GM21367 (cell line): Measurements from ENCODE around the gene CHAT.

Experiments
- ATAC-seq: cut with Tn5 transposase; IDR thresholded peaks from one replicate; pipeline ENCODE4 v1.9.1; 2021; ENCODE audit not compliant: unreplicated experiment

CHAT gene

DNA sequence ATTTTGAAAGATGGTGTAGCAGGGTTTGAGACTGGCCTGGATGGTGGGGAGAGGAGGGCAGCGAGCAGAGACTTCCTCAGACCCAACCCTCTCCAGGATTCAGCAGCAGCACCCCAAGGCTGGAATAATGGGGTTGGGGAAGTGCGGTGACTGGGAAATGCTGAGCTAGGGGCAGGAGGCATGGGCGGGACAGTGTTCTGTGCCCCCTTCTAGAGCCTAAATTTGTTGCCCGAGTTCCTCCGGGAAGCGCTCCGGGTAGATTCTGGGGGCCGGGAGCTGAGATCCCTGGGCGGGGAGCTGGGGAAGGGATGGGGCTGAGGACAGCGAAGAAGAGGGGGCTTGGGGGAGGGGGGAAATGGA is at the start of gene CHAT:
CHAT (plus strand) TSS at position 156 of the 360 bp plus-strand sequence; CDS start at position 309, 153 bp downstream.
- no peak for ATAC-seq

- ATAC-seq = no peak
These were observed 49.3 kb upstream of the CHAT start for GRCh38 chr10:49564461-49565009.

DNA sequence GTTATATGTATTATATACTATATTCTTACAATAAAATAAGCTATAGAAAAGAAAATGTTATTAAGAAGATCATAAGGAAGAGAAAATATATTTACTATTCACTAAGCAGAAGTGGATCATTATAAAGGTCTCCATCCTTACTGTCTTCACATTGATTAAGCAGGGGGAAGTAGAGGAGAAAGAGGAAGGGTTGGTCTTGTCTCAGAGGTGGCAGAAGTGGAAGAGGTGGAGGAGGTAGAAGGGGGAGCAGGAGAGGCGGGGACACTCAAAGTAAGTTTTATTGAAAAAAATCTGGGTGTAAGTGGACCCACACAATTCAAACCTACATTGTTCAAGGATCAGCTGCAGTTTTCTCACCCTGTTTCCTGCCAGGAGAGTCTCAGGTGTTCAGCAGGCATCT is 46.0 kb upstream of the CHAT start:
- peak; percentile 9 for ATAC-seq

- ATAC-seq = peak; percentile 75
These were observed 45.6 kb upstream of the CHAT start for GRCh38 chr10:49568235-49568634.

- no peak for ATAC-seq
These were observed 44.7 kb upstream of the CHAT start for GRCh38 chr10:49569031-49569631.

DNA sequence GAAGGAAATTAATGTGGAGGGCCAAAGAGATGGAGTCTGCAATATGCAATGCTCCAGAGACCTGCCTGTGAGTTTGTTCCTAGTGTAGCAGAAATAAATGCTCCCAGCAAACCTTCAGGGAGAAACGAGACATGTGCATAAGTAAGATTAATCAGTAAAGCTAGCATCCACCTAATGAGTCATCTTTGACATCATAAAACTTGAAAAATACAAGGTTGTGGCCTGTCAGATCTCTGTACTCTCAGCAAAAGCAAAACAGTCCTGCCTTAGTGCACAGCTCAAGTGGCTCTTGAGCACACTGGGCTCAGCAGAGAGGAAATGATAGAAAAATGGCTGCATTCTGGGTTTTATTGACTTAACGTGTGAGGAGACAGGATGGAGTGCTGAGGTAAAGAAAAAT is 42.4 kb upstream of the CHAT start:
- no peak for ATAC-seq

GRCh38 chr10:49572594-49573114 is 41.2 kb upstream of the CHAT start:
- no peak for ATAC-seq

DNA sequence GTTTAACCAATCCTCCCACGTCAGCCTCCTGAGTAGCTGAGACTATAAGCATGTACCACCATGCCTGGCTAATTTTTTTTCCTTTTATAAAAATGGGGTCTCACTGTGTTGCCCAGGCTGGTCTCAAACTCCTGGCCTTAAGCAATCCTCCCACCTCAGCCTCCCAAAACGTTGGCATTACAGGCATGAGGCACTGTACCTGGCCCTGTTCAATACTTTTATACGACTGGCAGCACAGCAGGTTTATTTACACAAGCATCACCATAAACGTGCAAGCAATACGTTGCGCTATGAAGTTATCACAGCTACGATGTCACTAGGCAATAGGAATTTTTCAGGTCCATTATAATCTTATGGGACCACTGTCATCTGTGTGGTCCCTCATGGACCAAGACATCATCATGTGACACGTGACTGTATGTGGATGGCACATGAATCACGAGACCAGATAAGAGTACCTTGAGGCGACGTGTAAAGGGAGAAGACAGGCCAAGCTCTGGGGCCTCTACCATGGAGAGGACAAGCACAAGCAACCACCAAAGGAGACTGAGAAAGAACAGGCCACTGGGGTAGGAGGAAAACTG is 38.3 kb upstream of the CHAT start:
- ATAC-seq = no peak

GRCh38 chr10:49577182-49577925 is 36.5 kb upstream of the CHAT start:
- ATAC-seq = no peak

GRCh38 chr10:49578392-49578791 is 35.4 kb upstream of the CHAT start:
- no peak for ATAC-seq

- ATAC-seq = no peak
These were observed 34.2 kb upstream of the CHAT start for GRCh38 chr10:49579621-49580020.

DNA sequence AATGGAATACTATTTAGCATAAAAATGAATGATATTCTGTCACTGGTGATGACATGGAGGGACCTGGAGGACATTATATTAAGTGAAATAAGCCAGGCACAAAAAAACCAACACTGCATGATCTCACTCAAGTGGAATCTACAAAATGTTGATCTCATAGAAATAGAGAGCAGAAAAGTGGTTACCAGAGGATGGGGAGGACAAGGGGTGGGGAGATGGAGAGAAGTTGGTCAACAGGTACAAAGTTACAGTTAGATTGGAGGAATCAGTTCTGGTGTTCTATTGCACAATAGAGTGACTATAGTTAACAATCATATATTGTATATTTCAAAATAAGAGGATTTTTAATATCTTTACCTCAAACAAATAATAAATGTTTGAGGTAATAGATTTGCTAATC is 28.4 kb upstream of the CHAT start:
- ATAC-seq = no peak

GRCh38 chr10:49587981-49588380 is 25.9 kb upstream of the CHAT start:
- no peak for ATAC-seq

GRCh38 chr10:49592726-49593563 is 20.9 kb upstream of the CHAT start:
- peak; percentile 61 for ATAC-seq

DNA sequence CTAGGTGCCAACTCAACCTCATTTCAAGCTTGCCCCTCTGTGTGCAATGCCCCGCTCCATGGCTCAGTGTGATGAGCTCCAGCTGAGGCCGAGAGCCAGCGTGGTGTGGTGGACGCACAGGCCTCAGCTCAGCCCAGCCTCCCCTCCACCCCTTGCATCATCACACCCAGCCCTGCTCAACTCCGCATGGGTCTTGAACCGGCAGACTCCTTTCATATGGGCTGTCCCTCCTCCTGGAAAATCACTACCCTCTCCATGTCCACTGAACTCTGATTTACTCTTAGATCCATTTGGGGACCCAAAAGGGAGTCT is 20.3 kb upstream of the CHAT start:
- ATAC-seq = no peak

DNA sequence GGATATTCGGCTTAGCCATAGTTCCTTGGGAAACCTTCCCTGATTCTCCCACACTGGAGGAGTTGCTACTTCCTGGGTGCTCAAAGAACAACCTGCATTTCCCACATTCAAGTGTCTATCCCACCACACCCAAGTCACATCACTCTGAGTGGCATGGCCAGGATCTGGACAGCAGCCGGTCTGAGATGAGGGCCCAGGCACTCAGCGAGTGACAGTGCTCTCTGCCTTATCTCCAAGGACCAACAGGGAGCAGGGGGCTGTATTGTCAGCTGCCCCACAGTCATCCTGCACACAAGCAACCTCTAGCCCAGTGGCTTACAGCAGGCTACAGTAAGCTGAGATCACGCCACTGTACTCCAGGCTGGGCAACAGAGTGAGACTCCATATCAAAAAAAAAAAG is 19.8 kb upstream of the CHAT start:
- no peak for ATAC-seq

DNA sequence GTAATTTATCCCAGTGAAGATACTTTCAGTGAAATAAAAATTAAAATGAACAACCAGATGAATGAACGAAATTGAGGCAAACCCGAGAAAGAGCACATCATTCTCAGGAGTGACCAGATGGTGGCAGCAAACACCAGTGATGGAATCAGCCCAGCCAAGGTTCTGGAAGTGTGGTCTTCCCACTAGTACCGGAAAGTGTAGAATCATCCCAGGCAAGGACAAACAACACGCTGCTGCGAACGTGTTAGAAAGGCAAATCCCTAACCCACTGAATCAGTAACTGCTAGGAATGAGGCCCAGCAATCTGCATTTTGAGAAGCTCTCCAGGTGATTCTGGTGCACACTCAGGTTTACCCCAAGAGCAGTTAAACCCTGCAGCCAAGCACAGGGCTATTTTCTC is 19.2 kb upstream of the CHAT start:
- no peak for ATAC-seq

DNA sequence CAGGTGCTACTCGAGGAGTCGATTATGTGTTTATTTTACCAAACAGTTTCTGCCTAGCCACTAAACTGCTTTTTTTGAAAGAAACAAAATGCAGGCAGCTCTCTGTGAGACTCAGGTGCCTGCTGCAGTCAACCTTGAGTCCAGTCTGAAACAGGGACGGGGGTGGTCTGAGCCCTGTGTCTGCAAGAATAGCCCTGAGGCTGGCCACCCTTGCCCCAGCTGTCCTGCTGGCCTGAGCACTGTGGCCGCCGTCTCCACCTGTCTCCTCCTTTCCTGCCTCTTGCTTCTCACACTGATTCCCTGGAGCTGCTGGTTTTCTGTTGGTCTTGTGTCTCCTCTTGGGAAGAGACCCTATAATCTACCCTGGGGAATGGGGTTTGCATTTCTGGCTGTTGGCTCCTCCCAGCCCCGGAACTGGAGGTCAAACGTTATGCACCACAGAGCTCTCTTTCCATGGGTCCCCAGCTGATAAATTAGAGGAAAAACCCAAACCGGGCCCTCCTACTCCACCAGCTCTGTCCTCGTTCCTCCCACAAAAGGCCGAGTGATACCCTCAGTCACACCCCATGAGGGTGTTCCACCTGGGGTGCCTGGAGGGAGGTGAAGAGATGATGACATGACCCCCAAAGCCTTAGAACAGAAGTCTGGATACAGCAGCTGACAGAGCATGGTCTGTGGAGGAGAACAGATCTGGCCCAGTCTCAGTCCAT is 18.7 kb upstream of the CHAT start:
- no peak for ATAC-seq

DNA sequence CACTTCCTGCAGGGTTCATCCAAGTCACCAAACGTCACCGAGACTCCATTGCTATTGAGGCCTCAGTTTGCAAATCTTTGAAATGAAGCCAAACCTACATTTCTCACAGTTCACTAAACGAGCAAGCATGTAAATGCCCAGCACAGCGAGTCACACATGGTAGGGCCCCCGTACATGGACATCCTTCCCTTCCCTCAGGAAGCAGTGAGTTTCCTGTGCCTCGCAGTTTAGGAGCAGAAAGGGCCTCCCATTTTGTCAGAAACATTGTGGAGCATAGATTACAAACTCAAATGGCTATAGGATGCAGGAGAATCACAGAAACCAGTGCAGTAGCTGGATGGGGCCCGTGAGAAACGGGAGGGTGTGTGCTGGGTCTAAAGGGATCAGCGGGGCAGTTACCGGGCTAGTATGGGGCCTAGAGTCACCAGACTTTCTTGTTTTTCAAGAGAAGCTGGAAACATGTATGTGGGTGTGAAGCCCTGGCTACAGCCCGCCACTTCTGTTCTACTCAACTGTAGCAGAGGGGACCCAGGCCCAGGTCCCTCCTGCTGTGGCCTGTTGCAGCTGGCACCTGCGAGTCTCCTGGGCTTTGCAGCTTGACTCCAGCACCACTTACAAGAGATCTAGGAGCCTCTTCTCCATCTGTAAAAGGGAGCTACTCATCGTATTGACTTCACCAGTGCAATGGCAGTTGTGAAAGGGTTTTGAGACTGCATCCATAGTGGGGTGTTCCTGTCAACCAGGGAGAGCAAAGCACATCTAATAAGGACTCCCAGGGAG is 17.9 kb upstream of the CHAT start:
- ATAC-seq = no peak

DNA sequence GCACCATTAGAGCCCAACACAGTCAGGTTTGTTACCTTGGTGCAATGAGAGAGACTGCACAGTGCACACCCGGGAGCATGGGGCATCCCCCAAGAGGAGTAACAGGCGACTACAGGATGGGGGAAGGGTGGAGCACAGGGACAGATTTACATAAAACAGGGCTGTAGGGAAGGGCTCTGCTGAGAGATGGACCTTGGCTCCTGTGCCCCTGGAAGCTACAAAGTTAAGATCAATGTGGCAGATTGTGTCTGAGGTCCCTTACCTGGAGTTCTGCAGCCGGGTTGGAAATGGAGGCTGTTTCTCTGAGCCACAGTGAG is 17.4 kb upstream of the CHAT start:
- no peak for ATAC-seq
